Measurements from ENCODE around the gene LARP6.

DNA sequence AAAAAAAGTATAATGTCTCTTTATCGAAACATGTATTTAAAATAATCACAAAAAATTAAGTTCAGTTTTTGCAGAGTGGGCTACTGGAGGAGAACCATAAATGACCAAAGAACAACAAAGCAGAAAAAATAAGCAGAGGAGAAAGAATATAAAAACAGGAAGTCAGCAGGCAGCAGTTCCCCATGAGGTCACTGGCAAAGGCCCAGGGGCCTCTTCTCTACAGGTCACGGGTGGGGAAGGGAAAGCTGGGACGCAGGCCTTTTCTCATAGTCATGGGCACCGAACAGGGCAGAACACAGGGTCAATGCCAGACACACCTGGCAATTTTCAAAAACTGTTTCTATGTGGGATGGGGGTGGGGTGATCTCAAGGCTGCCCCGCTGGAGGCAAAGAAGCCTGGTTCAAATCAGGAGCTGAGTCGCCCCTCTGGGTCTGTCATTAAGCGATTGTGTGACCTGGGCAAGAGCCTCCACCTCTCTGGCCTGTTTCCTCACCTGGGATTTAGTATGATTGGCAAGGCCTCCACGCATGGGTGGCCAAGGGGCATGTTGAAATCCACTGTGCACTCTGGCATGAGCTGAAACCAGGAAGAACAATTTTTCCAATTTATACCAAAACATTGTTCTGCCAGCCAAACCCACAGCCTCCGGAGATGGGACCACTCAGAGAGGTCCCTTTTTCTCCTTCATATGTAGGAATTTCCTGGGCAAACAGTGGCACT is 46.8 kb downstream of the LARP6 start:
- TF ChIP-seq, protein P1, sequence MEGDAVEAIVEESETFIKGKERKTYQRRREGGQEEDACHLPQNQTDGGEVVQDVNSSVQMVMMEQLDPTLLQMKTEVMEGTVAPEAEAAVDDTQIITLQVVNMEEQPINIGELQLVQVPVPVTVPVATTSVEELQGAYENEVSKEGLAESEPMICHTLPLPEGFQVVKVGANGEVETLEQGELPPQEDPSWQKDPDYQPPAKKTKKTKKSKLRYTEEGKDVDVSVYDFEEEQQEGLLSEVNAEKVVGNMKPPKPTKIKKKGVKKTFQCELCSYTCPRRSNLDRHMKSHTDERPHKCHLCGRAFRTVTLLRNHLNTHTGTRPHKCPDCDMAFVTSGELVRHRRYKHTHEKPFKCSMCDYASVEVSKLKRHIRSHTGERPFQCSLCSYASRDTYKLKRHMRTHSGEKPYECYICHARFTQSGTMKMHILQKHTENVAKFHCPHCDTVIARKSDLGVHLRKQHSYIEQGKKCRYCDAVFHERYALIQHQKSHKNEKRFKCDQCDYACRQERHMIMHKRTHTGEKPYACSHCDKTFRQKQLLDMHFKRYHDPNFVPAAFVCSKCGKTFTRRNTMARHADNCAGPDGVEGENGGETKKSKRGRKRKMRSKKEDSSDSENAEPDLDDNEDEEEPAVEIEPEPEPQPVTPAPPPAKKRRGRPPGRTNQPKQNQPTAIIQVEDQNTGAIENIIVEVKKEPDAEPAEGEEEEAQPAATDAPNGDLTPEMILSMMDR (IDR thresholded peaks at IDR 0.05), result no peak
- TF ChIP-seq ZFX (IDR thresholded peaks at IDR 0.05; ENCODE audit: borderline replicate concordance), result no peak

Measured in 22Rv1 (cell line).